Activated naive CD4-positive, alpha-beta T cell (primary cell): ENCODE measurements around the gene CDC20.

Experiments
- DNase-seq, 4 experiments: peaks; one replicate each; lab custom pipeline; 2025; lab: John Stamatoyannopoulos, UW

CDC20 gene

GRCh38 chr1:43329995-43330751 is 28.6 kb upstream of the CDC20 start:
- no peak for DNase-seq

GRCh38 chr1:43331688-43332087 is 27.1 kb upstream of the CDC20 start:
- DNase-seq, result no peak

- no peak for DNase-seq
Observed at GRCh38 chr1:43334453-43335205, 24.2 kb upstream of the CDC20 start.

- no peak for DNase-seq
Observed at GRCh38 chr1:43337588-43337987, 21.2 kb upstream of the CDC20 start, which contains the start of gene MPL. TSS of gene MPL (plus strand) at chr1:43337818. CDS start at chr1:43337849, 31 bp downstream.

- no peak for DNase-seq
Observed at GRCh38 chr1:43338001-43338400, 20.8 kb upstream of the CDC20 start.

- DNase-seq, result no peak
Observed at GRCh38 chr1:43339584-43340232, 19.1 kb upstream of the CDC20 start.

- no peak for DNase-seq
Observed at GRCh38 chr1:43340559-43340958, 18.2 kb upstream of the CDC20 start.

- DNase-seq, result no peak
Observed at GRCh38 chr1:43344267-43344850, 14.4 kb upstream of the CDC20 start.

GRCh38 chr1:43345120-43345519 is 13.7 kb upstream of the CDC20 start:
- no peak for DNase-seq

GRCh38 chr1:43346636-43347035 is 12.1 kb upstream of the CDC20 start:
- DNase-seq, result no peak

GRCh38 chr1:43348343-43348808 is 10.4 kb upstream of the CDC20 start:
- DNase-seq, result no peak

- peak in 2 of 4 experiments; percentile 11 to 50 for DNase-seq
Observed at GRCh38 chr1:43348809-43349593, 9.8 kb upstream of the CDC20 start.

GRCh38 chr1:43349594-43350306 is 9.0 kb upstream of the CDC20 start:
- no peak for DNase-seq

GRCh38 chr1:43350976-43351375 is 7.8 kb upstream of the CDC20 start:
- DNase-seq, result no peak

GRCh38 chr1:43351421-43352350 is 7.1 kb upstream of the CDC20 start:
- DNase-seq, result no peak

GRCh38 chr1:43352351-43352705 is 6.5 kb upstream of the CDC20 start:
- no peak for DNase-seq

GRCh38 chr1:43352881-43353280 is 5.9 kb upstream of the CDC20 start:
- DNase-seq, result no peak

- no peak for DNase-seq
Observed at GRCh38 chr1:43354471-43354870, 4.3 kb upstream of the CDC20 start.

GRCh38 chr1:43354936-43355335 is 3.8 kb upstream of the CDC20 start:
- no peak for DNase-seq

GRCh38 chr1:43357251-43357650 is 1.5 kb upstream of the CDC20 start:
- DNase-seq, result no peak
